Stimulated activated CD4-positive, alpha-beta T cell treated with anti-CD3 and anti-CD28 coated beads, Interleukin-1b, Interleukin-23, amount 100 ng/mL, for 1 hour (primary cell): ENCODE results near the gene PLSCR1.

Experiments
- DNase-seq, 2 donors: peaks; one replicate each; pipeline ENCODE4 v3.0.0-alpha.2; 2020; ENCODE audit warnings: low read depth in 2 of 2

The PLSCR1 gene

DNA sequence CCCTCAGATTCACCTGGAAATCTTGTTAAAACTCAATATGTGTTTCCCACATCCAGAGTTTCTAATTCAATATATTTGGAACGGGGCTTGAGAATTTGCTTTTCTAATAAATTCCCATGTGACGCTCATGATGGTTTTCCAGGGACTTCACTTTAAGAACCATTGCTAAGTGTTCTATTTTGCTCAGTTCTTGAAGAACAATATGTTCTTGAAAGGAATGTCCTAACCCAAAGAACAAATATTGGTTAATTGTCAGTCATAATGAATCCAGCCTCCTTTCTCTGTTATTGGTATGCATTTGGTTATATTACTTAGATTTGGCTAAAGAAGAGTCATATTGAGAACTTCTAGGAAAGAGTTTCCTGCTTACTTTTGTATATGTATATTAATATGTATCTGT, 70.7 kb downstream of the PLSCR1 start:
- DNase-seq, result no peak

DNA sequence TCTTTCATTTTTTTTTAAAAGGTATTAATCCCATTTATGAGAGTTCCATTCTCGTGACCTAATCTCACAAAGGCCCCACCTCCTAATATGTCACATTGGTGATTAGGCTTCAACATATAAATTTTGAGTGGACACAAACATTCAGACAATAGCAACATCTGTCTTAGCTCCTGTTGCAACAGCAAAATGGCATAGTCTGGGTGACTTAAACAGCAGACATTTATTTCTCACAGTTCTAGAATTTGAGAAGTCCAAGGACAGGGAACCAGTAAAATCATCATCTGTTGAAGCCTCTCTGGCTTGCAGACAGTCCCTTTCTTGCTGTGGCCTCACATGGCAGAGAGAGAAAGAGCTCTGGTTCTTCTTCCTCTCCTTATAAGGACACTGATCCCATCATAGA, 71.8 kb downstream of the PLSCR1 start:
- no peak for DNase-seq

DNA sequence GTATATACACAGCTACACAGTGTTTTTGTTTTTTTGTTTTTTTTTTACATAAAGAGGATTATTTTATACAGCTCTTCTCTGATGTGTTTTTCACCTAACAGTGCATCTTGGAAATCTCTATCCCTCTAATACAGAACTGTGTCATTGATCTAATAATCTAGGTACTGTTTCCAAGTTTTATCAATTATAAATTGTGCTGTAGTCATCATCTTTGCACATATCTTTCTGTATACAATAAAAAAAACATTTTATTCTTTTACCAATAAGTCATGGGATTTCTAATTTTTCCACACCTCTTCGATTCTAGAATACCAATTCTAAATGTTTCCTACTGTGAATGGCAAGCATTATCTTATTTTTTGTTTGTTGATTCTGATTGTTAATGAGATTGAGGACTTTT, 73.4 kb downstream of the PLSCR1 start:
- DNase-seq, result no peak

DNA sequence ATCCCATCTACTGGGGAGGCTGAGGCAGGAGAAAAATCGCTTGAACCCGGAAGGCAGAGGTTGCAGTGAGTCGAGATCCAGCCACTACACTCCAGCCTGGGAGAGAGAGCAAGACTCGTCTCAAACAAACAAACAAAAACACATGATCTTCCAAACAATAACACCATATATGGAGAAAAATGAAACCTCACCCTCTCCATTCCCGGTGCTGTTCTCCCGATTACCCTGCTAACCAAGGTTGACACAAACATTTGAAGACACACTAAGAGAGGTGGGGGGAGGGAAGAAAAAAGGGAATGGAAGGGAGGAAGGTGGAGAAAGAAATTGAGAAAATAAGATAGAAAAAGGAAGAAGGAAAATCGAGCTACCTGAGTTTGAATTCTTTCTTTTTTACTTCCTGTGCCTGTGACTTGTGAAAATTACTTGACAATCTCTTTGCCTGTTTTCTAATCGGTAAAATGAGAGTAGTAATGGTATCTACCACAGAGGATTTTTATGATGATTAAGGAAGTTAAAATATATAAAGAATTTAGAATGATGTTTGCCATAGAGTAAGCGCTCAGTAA, 73.9 kb downstream of the PLSCR1 start:
- DNase-seq, result no peak

DNA sequence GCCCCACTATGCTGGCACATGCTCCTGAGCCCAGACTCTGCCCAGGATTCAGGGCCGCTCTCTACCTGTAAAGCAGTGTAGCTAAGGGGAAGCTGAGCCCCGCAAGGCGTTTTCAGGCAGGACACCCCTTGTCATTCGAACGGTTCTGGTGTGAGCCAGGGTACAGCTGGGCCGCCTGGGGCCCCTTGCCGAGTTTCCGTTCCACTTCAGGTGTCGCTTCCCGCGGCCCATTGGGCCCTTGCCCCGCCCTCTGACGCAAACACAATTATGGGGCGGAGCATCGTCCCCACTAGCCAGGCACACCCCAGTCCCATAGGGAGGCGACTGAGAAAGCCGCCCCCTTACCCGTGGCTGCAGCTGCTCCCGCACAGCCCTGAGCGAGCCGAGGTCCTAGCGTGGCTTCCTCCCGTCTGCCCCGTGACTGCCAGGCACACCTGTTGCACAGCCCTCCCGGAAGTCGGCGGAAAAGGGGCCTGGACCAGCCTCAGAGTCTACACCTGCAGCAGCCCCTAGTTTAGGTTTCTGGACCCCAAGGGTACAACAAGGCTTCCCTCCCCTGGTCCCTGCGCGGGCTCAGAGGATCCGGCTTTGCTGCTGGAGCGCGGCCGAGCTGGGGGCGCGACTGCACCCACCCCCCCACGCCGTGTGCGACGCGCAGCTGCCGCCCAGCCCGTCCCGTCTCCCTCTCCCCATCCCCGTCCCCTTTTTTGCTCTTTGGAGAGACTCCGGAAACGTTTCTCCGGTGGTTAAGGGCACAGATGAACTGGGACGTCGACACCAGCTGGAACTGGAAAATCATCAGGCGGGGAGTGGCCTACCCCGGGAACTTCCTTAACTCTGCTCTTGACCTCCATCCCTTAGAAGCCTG, 75.0 kb downstream of the PLSCR1 start, which contains the start of gene PLSCR2:
PLSCR2 (minus strand) TSS at position 412 of the 868 bp plus-strand sequence. CDS start 9,657 bp downstream, outside the sequence.
- peak; percentile 22 to 40 for DNase-seq

DNA sequence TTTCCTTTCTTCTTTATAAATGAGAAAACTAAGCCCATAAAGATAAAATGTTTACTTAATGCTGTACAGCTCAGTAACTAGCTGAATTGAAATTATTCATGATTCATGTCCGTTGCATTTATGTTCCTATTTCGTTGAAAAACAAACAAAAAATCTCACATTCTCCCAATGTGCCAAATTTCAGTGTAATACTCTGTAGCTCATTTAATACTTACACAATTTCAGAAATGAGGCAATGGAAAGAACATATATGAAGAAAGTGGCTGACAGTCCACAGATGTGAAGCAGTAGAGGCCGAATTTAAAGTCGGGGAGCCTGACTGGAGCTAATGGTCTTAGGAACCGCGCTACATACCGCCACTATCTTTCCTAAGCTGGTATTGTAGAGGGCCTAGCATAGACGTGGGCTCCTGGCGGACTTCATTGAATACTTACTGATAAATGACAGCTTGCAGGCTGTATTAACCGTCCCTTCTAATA, 75.7 kb downstream of the PLSCR1 start:
- DNase-seq, result no peak

DNA sequence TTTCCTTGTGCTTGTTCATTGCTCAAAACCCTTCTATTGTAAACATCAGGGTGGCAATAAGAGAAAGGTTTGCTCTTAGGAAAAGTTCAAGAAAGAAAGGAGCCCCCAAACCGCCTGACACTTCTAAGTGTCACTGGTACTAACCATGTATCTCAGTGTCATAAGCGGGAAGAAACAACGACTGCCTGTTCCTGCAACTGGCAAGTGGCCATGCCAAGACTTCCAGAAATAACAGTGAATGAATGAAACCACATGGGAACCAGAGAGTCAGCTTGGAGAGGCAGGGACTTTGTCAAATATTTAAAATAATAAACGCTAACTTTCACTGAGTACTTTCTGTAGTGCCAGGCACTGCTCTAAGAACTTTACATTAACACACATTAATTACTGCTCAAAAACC, 76.2 kb downstream of the PLSCR1 start:
- DNase-seq, result no peak

DNA sequence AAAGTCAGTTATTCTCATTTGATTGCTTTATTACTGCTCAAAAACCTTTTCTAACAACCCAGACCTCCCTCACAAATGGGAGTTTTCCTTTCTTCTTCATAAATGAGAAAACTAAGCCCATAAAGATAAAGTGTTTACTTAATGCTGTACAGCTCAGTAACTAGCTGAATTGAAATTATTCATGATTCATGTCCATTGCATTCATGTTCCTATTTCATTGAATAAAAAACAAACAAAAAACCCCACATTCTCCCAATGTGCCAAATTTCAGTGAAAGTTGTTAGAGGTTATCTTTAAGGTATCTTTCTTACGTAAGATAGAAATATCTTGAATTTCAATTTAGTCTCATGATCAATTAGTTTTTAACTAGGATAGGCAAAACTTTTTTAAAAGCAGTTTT, 77.8 kb downstream of the PLSCR1 start:
- DNase-seq, result no peak

- DNase-seq, result no peak
These were observed 78.5 kb downstream of the PLSCR1 start for GRCh38 chr3:146465693-146466465.
